ENCODE results near the gene UCHL1.

DNA sequence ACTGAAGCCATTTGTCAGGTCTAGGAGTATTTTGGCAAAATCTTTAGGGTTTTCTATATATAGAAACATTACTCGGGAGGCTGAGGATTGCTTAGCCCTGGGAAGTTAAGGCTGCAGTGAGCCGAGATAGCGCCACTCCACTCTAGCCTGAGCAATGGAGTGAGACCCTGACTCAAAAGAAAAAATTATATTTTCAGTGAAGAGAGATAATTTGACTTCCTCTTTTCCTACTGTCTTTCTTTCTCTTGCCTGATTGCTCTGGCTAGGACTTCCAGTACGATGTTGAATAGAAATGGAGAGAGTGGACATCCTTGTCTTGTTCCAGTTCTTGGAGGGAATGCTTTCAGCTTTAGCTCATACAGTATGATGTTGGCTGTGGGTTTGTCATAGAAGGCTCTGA is 44.4 kb downstream of the UCHL1 start:
- TF ChIP-seq POLR2A (IDR thresholded peaks at IDR 0.05): no peak
- TF ChIP-seq, protein P1, sequence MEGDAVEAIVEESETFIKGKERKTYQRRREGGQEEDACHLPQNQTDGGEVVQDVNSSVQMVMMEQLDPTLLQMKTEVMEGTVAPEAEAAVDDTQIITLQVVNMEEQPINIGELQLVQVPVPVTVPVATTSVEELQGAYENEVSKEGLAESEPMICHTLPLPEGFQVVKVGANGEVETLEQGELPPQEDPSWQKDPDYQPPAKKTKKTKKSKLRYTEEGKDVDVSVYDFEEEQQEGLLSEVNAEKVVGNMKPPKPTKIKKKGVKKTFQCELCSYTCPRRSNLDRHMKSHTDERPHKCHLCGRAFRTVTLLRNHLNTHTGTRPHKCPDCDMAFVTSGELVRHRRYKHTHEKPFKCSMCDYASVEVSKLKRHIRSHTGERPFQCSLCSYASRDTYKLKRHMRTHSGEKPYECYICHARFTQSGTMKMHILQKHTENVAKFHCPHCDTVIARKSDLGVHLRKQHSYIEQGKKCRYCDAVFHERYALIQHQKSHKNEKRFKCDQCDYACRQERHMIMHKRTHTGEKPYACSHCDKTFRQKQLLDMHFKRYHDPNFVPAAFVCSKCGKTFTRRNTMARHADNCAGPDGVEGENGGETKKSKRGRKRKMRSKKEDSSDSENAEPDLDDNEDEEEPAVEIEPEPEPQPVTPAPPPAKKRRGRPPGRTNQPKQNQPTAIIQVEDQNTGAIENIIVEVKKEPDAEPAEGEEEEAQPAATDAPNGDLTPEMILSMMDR (IDR thresholded peaks at IDR 0.05): no peak

Measured in right lobe of liver (tissue), 4 donors.